Hypothalamus (tissue), 51 donors: ENCODE results near the gene C5AR1.
"Not testable (repeated sequence)": the region's sequence is repeated elsewhere in the genome, so short reads cannot be mapped to it uniquely, and the experiment has no call there.

Experiments
- DNase-seq, 51 donors: peaks; one replicate each; lab custom pipeline; 2025; lab: John Stamatoyannopoulos, UW

Gene C5AR1

GRCh38 chr19:47324502-47324901 is 14.8 kb downstream of the C5AR1 start:
- DNase-seq: peak in 13 of 51 donors; percentile 7 to 40 (median 16)

DNA sequence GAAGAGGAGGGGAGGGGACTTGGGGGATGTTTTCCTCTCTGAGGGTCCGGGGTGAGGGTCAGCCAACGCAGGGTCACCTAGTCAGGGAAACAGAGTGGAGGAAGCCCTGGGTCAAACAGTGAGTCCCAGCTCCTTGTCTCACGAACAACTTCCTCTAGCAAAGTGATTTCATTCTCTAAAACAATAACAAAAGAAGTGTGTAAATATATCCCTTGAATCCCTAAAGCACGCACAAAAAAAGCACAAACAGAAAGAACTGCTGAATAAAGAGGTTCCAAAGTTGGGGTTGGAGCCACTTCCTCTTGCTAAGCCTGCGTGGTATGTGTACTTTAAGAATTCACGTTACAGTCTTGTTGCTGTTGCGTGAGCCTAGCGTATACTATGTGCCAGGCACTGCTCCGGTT is 20.8 kb downstream of the C5AR1 start:
- peak in 2 of 51 donors; percentile 16 to 17 for DNase-seq

- DNase-seq: no peak
These were observed 21.8 kb downstream of the C5AR1 start for GRCh38 chr19:47331490-47331889.

- peak in 4 of 51 donors; percentile 16 to 35 (median 23) for DNase-seq
These were observed 22.4 kb downstream of the C5AR1 start, which contains the start of gene C5AR2 for GRCh38 chr19:47331931-47332547. C5AR2 (plus strand) TSS chr19:47332175; CDS start chr19:47340800, 8,625 bp downstream.

DNA sequence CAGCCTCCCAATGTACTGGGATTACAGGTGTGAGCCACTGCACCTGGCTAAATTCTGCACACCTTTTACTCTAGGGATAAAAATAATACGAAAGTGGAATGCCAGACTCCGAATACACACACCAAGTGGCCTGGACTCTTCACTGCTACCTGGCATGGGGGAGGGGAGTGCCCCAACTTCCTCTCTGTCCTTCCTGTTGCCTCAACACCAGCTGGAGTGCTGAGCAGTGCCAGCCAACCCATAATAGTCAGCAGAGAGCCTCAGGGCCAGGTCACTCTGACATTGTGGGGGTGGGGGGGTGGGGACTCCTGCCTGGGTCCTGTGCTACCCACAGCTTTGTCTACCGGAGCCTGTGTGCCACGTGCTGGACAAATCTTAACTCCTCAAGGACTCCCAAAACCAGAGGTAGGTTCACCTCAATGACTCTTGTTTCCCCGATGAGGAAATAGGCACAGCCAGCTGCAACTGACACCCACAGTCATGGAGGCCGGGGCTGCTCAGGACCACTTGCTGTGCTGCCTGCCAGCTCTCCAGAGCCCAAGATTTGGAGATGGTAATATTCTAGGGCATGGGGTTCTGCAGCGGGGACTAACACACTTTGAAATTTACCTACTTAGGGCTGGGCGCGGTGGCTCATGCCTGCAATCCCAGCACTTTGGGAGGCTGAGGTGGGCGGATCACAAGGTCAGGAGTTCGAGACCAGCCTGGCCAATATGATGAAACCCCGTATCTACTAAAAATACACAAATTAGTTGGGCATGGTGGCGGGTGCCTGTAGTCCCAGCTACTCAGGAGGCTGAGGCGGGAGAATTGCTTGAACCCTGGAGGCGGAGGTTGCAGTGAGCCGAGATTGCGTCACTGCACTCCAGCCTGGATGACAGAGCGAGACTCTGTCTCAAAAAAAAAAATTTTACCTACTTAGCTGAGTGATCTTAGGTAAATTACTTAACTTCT is 27.4 kb downstream of the C5AR1 start:
- DNase-seq: peak in 17 of 51 donors; percentile 3 to 40 (median 19)

DNA sequence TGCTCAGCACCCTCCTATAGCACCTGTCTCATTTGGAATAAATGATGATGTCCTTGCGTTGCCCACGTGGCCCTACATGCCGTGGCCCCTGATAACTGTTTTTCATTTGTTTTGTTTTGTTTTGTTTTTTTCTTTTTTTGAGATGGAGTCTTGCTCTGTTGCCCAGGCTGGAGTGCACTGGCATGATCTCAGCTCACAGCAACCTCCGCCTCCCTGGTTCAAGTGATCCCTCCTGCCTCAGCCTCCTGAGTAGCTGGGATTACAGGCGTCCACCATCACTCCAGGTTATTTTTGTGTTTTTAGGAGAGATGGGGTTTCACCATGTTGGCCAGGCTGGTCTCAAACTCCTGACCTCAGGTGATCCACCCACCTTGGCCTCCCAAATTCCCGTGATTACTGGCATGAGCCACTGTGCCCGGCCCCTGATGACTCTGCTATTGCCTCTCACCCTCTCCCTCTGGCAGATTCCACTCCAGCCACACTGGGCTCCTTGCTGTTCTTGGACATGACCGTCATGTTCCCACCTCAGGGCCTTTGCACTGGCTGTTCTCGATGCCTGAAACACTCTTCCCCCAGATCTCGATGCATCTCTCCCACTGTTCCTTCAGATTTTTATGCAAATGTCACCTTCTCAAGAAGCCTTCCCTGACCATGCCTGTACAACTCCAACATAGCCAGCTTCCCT is 29.7 kb downstream of the C5AR1 start:
- DNase-seq: no peak

- no peak for DNase-seq
These were observed 31.0 kb downstream of the C5AR1 start for GRCh38 chr19:47340477-47341208.

GRCh38 chr19:47341734-47342133 is 32.1 kb downstream of the C5AR1 start:
- no peak for DNase-seq

DNA sequence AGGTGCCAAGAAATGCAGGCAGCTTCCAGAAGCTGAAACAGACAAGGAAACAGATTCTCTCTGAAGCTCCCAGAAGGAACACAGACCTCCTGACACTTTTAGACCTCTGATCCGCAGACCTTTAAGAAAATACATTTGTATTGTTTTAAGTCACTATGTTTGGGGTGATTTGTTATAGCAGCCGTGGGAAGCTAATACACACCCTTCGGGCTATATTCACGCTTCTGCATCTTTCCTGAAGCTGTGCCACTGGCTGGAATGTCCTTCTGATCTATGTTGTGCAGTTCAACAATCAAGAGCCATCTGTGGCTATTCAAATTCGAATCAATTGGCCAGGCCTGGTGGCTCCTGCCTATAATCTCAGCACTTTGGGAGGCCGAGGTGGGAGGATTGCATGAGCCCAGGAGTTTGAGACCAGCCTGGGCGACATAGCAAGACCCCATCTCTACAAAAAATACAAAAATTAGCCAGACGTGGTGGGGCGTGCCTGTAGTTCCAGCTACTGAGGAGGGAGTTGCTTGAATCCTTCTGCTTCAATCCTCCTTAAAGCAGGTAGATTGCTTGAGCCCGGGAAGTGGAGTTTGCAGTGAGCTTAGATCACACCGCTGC is 33.6 kb downstream of the C5AR1 start:
- DNase-seq: no peak

DNA sequence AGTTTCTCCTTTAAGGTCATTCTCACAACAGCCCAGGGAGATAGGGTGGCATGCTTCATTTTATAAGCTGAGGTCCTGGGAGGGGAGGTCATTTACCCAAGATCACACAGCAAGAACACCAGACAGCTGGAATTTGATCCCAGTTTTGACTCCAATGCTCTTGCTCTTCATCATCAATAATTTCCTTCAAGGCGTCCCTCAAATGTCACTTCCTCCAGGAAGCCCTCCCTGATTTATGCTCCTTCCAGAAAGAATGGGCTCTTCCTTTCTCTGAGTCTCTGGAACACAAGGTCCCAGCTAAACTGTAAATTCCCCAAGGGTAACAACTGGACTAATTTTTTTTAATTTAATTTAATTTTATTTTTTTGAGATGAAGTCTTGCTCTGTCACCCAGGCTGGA is 34.8 kb downstream of the C5AR1 start:
- DNase-seq: no peak

GRCh38 chr19:47346024-47346423 is 36.4 kb downstream of the C5AR1 start:
- not testable (repeated sequence) for DNase-seq

DNA sequence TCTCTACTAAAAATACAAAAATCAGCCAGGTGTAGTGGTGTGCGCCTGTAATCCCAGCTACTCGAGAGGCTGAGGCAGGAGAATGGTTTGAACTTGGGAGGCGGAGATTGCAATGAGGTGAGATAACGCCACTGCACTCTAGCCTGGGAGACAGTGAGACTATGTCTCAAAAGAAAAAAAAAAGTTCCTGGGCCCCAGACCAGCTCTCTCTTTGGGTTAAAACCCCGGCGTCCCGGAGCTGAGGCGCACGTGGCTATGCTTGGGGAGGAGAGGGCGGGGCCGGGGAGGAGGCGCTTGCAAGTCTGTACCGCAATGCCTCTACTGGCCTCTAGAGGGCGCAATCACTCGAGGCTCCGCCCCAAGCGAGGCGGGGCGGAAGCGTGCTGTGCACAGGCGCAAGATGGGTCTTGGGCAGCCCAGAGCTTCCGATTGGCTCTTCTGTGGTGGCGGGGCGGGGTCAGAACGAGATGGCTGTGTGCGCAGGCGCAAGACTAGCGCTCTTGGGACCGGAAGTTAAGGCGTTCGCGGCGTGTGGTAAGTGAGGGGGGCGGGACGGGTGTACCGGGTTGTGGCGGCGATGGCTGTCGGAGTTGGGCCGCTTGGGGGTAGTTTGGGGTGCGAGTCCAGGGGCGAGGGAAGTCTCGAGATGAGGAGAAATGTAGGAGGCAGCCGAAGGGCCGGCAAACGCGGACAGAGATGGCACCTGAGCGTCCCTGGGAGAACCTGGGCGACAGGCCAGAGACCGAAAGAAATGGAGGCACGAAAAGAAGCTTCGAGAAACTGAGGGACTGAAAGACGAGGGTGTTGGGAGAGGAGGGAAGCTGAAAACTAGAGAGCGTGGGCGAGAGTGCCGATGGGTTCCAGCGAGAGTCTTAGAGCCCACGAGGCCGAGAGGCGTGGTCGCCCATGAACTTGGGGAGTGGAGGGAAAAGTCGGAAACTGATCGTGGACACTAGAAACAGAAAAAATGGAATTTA is 39.4 kb downstream of the C5AR1 start, which contains the start of gene DHX34:
Gene DHX34, plus strand, starts transcription at position 497 of the 977 bp plus-strand sequence. CDS start 3,716 bp downstream, outside the sequence.
- DNase-seq: peak; percentile 79 to 97 (median 94)

DNA sequence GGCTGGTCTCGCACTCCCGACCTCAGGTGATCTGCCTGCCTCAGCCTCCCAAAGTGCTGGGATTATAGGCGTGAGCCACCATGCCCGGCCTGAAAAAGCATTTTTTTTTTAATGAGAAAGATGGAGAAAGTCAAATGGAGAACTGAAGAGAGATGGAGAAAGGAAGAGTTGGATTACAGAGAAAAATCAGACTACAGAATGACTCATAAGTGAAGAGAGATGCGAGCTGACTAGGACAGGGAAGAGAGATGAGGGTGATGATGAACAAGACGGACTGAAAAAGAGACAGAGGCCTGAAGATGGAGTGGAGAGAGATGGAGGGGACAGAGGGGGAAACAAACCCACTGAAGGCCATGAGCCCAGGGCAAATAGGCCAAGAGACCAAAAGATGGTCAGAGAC is 41.0 kb downstream of the C5AR1 start:
- no peak for DNase-seq

- peak in 19 of 51 donors; percentile 2 to 37 (median 12) for DNase-seq
These were observed 41.9 kb downstream of the C5AR1 start for GRCh38 chr19:47351548-47351947.

DNA sequence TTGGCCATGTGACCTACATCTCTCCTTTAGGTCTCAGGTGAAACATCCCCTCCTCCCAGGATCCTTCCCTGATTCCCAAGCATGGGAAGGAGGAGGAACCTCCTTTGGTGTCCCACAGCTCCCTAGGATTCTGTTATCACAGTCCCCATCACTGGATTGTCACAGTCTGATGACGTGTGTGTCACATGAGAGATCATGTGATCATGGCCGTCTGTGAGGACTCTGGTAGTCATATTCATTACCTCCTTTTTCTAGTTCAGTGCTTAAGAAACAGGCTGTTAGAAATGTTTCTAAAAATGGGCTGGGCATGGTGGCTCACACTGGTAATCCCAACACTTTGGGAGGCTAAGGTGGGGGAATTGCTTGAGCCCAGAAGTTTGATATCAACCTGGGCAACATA is 42.4 kb downstream of the C5AR1 start:
- DNase-seq: no peak

DNA sequence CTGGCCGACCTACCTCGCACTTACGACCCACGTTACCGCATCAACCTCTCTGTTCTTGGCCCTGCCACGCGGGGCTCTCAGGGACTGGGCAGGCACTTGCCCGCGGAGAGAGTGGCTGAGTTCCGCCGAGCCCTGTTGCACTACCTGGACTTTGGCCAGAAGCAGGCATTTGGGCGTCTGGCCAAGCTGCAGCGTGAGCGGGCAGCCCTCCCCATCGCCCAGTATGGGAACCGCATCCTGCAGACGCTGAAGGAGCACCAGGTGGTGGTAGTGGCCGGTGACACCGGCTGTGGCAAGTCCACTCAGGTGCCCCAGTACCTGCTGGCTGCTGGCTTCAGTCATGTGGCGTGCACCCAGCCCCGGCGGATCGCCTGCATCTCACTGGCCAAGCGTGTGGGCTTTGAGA is 43.6 kb downstream of the C5AR1 start:
- DNase-seq: no peak

DNA sequence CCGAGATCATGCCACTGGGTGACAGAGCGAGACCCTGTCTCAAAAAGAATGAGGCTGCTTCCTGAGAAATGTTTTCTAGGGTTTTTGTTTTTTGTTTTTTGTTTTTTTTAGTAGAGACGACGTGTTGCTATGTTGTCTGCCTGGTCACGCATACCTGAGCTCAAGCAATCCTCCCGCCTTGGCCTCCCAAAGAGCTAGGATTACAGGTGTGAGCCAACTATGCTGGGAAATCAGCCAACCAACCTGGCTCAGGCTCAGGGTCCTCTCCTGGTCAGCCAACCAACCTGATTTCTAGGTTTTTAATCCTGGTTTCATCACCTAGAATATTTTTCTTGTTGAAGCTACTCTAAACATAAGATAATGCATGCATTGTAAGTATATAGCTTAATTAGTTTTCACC is 47.2 kb downstream of the C5AR1 start:
- no peak for DNase-seq
